ENCODE data around the gene GTF2H2C. TPM values are rescaled to one million over a fixed set of nuclear protein-coding genes. Genes with fewer than 3 reads are reported as not detected.
"Not testable (repeated sequence)": the region's sequence is repeated elsewhere in the genome, so short reads cannot be mapped to it uniquely, and the experiment has no call there.

Gene GTF2H2C
- polyA plus RNA-seq, 1 donor from 2014 or later: 20.5 TPM

DNA sequence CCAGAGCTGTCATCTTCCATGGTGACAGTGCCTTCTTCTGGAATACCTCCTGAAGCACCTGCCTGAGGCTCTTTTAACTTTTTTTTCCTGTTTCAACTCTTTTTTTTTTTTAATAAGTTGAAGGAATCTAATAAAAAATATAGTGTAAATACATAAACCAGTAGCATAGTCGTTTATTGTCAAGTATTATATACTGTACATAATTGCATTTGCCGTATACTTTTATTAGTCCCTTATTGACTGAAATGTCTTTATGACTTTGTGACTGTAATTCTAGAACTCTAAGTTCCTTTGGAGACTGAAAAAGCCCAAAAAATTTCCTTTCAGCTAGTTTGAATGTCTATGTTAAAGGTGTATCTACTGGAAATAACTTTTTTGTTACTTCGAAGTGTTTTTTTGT, 22.1 kb upstream of the GTF2H2C start:
- not testable (repeated sequence) for H3K9ac ChIP-seq (ENCODE audit: low read length); H4K20me1 ChIP-seq (ENCODE audit: insufficient read depth); H3F3A ChIP-seq (ENCODE audit: insufficient read depth, low read length, poor library complexity, severe bottlenecking); H3K9me3 ChIP-seq (ENCODE audit: low read length); H3K79me2 ChIP-seq (replicated peaks; ENCODE audit: insufficient read depth, low read length); H3K27ac ChIP-seq (ENCODE audit: low read length); H3K27me3 ChIP-seq (ENCODE audit: insufficient read depth, low read depth, low read length); H2AFZ ChIP-seq (ENCODE audit: low read depth, low read length); H3K9me2 ChIP-seq (ENCODE audit: insufficient read depth, low read length); H3K4me3 ChIP-seq (ENCODE audit: low read length); H3K4me2 ChIP-seq (ENCODE audit: low read length); H3K36me3 ChIP-seq (ENCODE audit: insufficient read depth, low read length)

DNA sequence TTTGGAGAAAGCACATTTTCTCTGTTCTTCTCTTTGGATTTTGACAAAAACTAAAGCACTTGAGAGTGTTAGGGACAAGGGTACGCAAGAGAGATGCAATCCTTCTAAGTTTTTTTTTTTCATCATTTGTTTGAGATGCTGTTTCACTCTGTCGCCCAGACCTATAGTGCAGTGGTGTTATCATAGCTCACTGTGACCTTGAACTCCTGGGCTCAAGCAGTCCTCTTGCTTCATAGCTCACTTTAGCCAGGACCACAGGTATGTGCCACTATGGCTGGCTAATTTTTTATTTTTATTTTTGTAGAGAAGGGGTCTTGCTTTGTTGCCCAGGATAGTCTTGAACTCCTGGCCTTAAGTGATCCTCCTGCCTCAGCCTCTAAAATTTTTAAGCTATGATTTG, 21.3 kb upstream of the GTF2H2C start:
- not testable (repeated sequence) for H3K27ac ChIP-seq (ENCODE audit: low read length); H2AFZ ChIP-seq (ENCODE audit: low read depth, low read length); H3K9me3 ChIP-seq (ENCODE audit: low read length); H3F3A ChIP-seq (ENCODE audit: insufficient read depth, low read length, poor library complexity, severe bottlenecking); H3K4me2 ChIP-seq (ENCODE audit: low read length); H3K79me2 ChIP-seq (replicated peaks; ENCODE audit: insufficient read depth, low read length); H3K4me3 ChIP-seq (ENCODE audit: low read length); H4K20me1 ChIP-seq (ENCODE audit: insufficient read depth); H3K9me2 ChIP-seq (ENCODE audit: insufficient read depth, low read length); H3K9ac ChIP-seq (ENCODE audit: low read length); H3K27me3 ChIP-seq (ENCODE audit: insufficient read depth, low read depth, low read length); H3K36me3 ChIP-seq (ENCODE audit: insufficient read depth, low read length)

DNA sequence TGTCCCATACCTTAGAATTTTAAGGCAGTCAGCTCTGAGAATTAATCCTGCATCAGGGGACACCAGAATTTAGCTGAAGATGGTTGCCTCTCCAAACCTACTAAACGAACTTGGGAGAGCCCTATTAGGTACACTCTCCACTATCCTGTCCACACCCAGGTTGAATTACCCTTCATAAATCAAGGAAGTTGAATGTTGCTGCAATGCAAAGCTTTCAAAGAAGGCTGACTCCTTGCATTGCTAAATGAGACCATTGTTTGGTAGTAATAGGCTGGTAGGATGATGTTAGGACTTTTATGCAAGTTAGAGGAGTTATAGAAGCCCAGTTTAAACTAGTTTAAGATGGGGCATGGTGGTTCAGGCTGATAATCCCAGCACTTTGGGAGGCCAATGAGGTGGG, 18.6 kb upstream of the GTF2H2C start:
- not testable (repeated sequence) for H3K79me2 ChIP-seq (replicated peaks; ENCODE audit: insufficient read depth, low read length); H3F3A ChIP-seq (ENCODE audit: insufficient read depth, low read length, poor library complexity, severe bottlenecking); H3K4me3 ChIP-seq (ENCODE audit: low read length); H3K4me2 ChIP-seq (ENCODE audit: low read length); H2AFZ ChIP-seq (ENCODE audit: low read depth, low read length); H3K9me2 ChIP-seq (ENCODE audit: insufficient read depth, low read length); H3K27me3 ChIP-seq (ENCODE audit: insufficient read depth, low read depth, low read length); H3K36me3 ChIP-seq (ENCODE audit: insufficient read depth, low read length); H4K20me1 ChIP-seq (ENCODE audit: insufficient read depth); H3K27ac ChIP-seq (ENCODE audit: low read length); H3K9me3 ChIP-seq (ENCODE audit: low read length); H3K9ac ChIP-seq (ENCODE audit: low read length)

DNA sequence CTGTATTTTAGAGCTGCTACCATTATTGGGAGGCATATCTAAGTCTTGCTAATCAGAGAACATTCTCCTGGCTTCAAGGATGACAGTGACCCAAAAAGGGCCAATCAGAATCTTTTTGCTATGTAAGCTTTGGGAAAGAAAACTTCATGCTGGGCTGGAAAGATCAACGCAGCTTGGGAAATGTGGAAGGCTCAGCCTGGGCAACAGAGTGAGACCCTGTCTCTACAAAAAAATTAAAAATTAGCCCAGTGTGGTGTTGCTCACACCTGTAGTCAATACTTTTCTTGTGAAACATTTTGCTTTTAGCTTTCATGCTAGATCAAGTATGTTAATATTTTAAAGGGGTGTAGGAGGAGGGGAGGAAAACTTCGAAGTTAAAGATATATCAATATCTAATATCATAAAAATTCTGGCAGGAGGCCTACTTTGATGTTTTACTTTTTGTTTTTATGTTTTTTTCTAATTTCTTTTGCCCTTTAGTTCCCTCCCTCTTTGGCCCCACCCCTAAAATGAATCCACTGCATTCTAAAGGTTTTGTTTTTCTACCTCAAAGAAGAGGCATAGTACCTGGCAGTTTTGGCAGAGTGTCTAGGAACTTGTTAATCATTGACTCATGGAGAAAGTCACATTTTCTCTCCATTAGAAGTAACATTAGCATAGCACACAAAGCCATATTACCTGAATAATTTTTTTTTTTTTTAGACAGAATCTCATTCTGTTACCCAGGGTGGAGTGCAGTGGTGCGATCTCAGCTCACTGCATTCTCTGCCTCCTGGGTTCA, 17.0 kb upstream of the GTF2H2C start:
- not testable (repeated sequence) for H2AFZ ChIP-seq (ENCODE audit: low read depth, low read length); H3K9ac ChIP-seq (ENCODE audit: low read length); H4K20me1 ChIP-seq (ENCODE audit: insufficient read depth); H3K79me2 ChIP-seq (replicated peaks; ENCODE audit: insufficient read depth, low read length); H3K27ac ChIP-seq (ENCODE audit: low read length); H3K27me3 ChIP-seq (ENCODE audit: insufficient read depth, low read depth, low read length); H3F3A ChIP-seq (ENCODE audit: insufficient read depth, low read length, poor library complexity, severe bottlenecking); H3K36me3 ChIP-seq (ENCODE audit: insufficient read depth, low read length); H3K9me2 ChIP-seq (ENCODE audit: insufficient read depth, low read length); H3K4me2 ChIP-seq (ENCODE audit: low read length); H3K4me3 ChIP-seq (ENCODE audit: low read length); H3K9me3 ChIP-seq (ENCODE audit: low read length)

DNA sequence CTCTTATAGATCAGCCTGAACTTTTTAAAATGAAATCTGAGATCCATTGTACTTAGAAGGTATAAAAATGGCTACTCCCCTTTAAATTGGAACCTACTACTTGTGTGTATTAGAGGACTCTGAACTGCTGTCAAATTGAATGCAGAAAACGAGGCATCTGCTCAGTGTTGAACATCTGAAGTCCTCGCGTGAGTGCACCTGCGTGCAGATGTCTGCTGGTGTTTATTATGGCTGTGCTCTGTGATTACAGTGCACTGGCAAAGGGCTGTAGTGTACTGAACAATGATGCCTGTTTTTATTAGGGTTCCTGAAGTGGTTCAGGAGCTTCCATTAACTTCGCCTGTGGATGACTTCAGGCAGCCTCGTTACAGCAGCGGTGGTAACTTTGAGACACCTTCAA, 15.4 kb upstream of the GTF2H2C start:
- H3K9me2 ChIP-seq (ENCODE audit: insufficient read depth, low read length); H3K4me2 ChIP-seq (ENCODE audit: low read length); H3K4me3 ChIP-seq (ENCODE audit: low read length); H3K27ac ChIP-seq (ENCODE audit: low read length); H4K20me1 ChIP-seq (ENCODE audit: insufficient read depth); H3K27me3 ChIP-seq (ENCODE audit: insufficient read depth, low read depth, low read length); H3K79me2 ChIP-seq (replicated peaks; ENCODE audit: insufficient read depth, low read length); H3F3A ChIP-seq (ENCODE audit: insufficient read depth, low read length, poor library complexity, severe bottlenecking); H3K36me3 ChIP-seq (ENCODE audit: insufficient read depth, low read length); H2AFZ ChIP-seq (ENCODE audit: low read depth, low read length); H3K9me3 ChIP-seq (ENCODE audit: low read length); H3K9ac ChIP-seq (ENCODE audit: low read length): not testable (repeated sequence)

DNA sequence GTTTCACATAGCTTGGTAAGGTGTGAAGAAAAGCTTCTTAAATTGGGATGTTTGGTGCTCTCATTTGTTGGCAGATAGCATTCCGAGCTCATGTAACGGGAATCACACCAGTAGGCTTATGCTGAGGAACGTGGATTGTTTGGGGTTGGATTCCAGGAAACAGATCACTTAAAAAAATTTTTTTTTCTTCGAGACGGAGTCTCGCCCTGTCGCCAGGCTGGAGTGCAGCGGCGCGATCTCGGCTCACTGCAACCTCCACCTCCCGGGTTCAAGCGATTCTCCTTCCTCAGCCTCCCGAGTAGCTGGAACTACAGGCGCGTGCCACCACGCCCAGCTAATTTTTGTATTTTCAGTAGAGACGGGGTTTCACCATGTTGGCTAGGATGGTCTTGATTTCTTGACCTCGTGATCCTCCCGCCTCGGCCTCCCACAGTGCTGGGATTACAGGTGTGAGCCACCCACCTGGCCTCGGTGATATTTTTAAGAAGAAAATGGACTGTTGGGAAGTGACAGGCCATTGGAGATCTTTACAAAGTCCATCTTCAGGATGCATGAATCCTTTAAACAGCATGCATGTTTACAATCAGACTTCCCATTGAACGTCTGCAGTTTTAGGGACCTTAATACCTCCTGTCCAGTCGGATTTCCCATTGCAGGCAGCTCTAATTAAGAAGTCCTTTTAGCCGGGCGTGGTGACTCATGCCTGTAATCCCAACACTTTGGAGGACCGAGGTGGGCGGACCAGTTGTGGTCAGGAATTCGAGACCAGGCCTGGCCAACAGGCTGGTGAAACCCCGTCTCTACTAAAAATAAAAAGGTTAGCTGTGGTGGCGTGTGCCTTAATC, 818 bp downstream of the GTF2H2C start:
- not testable (repeated sequence) for H3K79me2 ChIP-seq (replicated peaks; ENCODE audit: insufficient read depth, low read length); H3K27me3 ChIP-seq (ENCODE audit: insufficient read depth, low read depth, low read length); H3K4me2 ChIP-seq (ENCODE audit: low read length); H3K36me3 ChIP-seq (ENCODE audit: insufficient read depth, low read length); H3K9me2 ChIP-seq (ENCODE audit: insufficient read depth, low read length); H3F3A ChIP-seq (ENCODE audit: insufficient read depth, low read length, poor library complexity, severe bottlenecking); H3K27ac ChIP-seq (ENCODE audit: low read length); H4K20me1 ChIP-seq (ENCODE audit: insufficient read depth); H3K9me3 ChIP-seq (ENCODE audit: low read length); H2AFZ ChIP-seq (ENCODE audit: low read depth, low read length); H3K9ac ChIP-seq (ENCODE audit: low read length)
- peak overlapping the region; percentile 53 for H3K4me3 ChIP-seq (ENCODE audit: low read length)

DNA sequence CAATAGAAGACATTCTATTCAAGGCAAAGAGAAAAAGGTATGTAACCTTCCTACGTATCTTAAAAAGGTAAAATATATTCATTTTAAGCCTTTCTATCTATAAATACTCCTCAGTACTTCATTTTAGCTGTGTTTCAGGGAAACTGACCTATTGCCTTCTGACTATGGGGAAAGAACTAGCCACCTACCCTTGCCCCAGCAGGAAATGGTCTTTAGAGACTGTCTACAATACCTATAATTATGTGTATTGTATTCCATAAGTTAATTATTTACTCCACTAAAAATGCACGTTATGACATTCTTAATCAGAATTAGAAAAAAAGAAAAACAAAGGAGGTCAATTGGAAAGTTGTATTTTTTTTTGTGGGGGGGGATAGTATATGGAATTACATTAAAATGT, 6.2 kb downstream of the GTF2H2C start:
- not testable (repeated sequence) for H2AFZ ChIP-seq (ENCODE audit: low read depth, low read length); H3K36me3 ChIP-seq (ENCODE audit: insufficient read depth, low read length); H3K4me3 ChIP-seq (ENCODE audit: low read length); H3K9me2 ChIP-seq (ENCODE audit: insufficient read depth, low read length); H3F3A ChIP-seq (ENCODE audit: insufficient read depth, low read length, poor library complexity, severe bottlenecking); H3K79me2 ChIP-seq (replicated peaks; ENCODE audit: insufficient read depth, low read length); H4K20me1 ChIP-seq (ENCODE audit: insufficient read depth); H3K27me3 ChIP-seq (ENCODE audit: insufficient read depth, low read depth, low read length); H3K27ac ChIP-seq (ENCODE audit: low read length); H3K9ac ChIP-seq (ENCODE audit: low read length); H3K9me3 ChIP-seq (ENCODE audit: low read length); H3K4me2 ChIP-seq (ENCODE audit: low read length)

DNA sequence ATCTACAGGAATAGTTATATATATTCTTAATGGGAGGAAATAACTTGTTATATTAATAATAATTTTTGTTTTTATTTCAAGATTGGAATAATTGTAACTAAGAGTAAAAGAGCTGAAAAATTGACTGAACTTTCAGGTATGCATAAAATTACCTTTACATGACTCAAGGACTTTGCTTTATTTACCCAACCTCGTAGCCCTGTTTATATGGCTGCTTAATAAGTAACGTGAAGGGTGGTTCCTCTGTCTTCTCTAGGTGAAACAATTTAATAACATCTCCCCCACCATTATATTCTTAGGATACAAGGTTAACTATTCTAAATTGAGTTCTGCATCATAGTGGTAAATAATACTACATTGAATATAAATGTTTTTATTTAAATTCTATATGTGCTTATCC, 8.1 kb downstream of the GTF2H2C start:
- H3K79me2 ChIP-seq (replicated peaks; ENCODE audit: insufficient read depth, low read length); H3K9ac ChIP-seq (ENCODE audit: low read length); H3K4me2 ChIP-seq (ENCODE audit: low read length); H4K20me1 ChIP-seq (ENCODE audit: insufficient read depth); H2AFZ ChIP-seq (ENCODE audit: low read depth, low read length); H3K9me2 ChIP-seq (ENCODE audit: insufficient read depth, low read length); H3K9me3 ChIP-seq (ENCODE audit: low read length); H3F3A ChIP-seq (ENCODE audit: insufficient read depth, low read length, poor library complexity, severe bottlenecking); H3K27me3 ChIP-seq (ENCODE audit: insufficient read depth, low read depth, low read length); H3K36me3 ChIP-seq (ENCODE audit: insufficient read depth, low read length); H3K4me3 ChIP-seq (ENCODE audit: low read length); H3K27ac ChIP-seq (ENCODE audit: low read length): not testable (repeated sequence)

Data from neural cell (in vitro differentiated cells).